Mesenchymal stem cell (in vitro differentiated cells and primary cell): Measurements from ENCODE around the gene NET1.

Experiments
- DNase-seq: peaks from one replicate; pipeline ENCODE4 v3.0.0-alpha.2; 2013
- H2AFZ ChIP-seq: one replicate; pipeline ENCODE4 v1.6.1; 2013; ENCODE audit warnings: low read depth, mild to moderate bottlenecking, control low read depth, inconsistent platforms, low read length, moderate library complexity
- H2AK5ac ChIP-seq: 2 replicates; pipeline ENCODE4 v1.6.1; 2013; ENCODE audit warnings: low read length, moderate library complexity, mild to moderate bottlenecking, inconsistent platforms; ENCODE audit not compliant: severe bottlenecking
- H2BK120ac ChIP-seq: one replicate; pipeline ENCODE4 v1.6.1; 2013; ENCODE audit warnings: low read depth, mild to moderate bottlenecking, inconsistent platforms, low read length, moderate library complexity
- H2BK12ac ChIP-seq, 2 experiments: one replicate each; pipeline ENCODE4 v1.6.1; 2013; ENCODE audit warnings: inconsistent platforms in 2 of 2, low read length in 2 of 2, mild to moderate bottlenecking in 2 of 2, moderate library complexity in 2 of 2, control low read depth in 1 of 2
- H2BK15ac ChIP-seq: one replicate; pipeline ENCODE4 v1.6.1; 2013; ENCODE audit warnings: mild to moderate bottlenecking, low read depth, inconsistent platforms; ENCODE audit not compliant: poor library complexity, severe bottlenecking
- H2BK5ac ChIP-seq: 2 replicates; pipeline ENCODE4 v1.6.1; 2013; ENCODE audit warnings: low read depth, mild to moderate bottlenecking, low read length, control low read depth, inconsistent platforms; ENCODE audit not compliant: poor library complexity, severe bottlenecking
- H3K14ac ChIP-seq, 2 experiments: one replicate each; pipeline ENCODE4 v1.6.1; 2013; ENCODE audit warnings: inconsistent platforms in 2 of 2, low read length in 2 of 2, control low read depth in 1 of 2, mild to moderate bottlenecking in 1 of 2, moderate library complexity in 1 of 2
- H3K18ac ChIP-seq, 2 experiments: one replicate each; pipeline ENCODE4 v1.6.1; 2013; ENCODE audit warnings: inconsistent platforms in 2 of 2, low read length in 2 of 2, control low read depth in 1 of 2, low read depth in 1 of 2, mild to moderate bottlenecking in 1 of 2
- H3K23ac ChIP-seq, 2 experiments: one replicate each; pipeline ENCODE4 v1.6.1; 2013; ENCODE audit warnings: inconsistent platforms in 2 of 2, low read length in 2 of 2, mild to moderate bottlenecking in 2 of 2, moderate library complexity in 2 of 2, control low read depth in 1 of 2
- H3K27ac ChIP-seq: 2 replicates; pipeline ENCODE4 v1.5.1; 2013; ENCODE audit warnings: mild to moderate bottlenecking, moderate library complexity, low read length, control low read depth, inconsistent platforms; ENCODE audit not compliant: poor library complexity, severe bottlenecking
- H3K27me3 ChIP-seq, 2 experiments: 2 replicates each; pipeline versions ENCODE4 v1.6.1 to v1.7.0; 2013; ENCODE audit warnings: low read length in 2 of 2, mild to moderate bottlenecking in 2 of 2, moderate library complexity in 2 of 2, control low read depth in 1 of 2, inconsistent platforms in 1 of 2; ENCODE audit not compliant: control insufficient read depth in 1 of 2, insufficient read depth in 1 of 2
- H3K36me3 ChIP-seq, 2 experiments: 2 replicates each; pipeline versions ENCODE4 v1.6.1 to v1.7.0; 2013; ENCODE audit warnings: low read length in 2 of 2, control low read depth in 1 of 2, inconsistent platforms in 1 of 2, low read depth in 1 of 2, mild to moderate bottlenecking in 1 of 2; ENCODE audit not compliant: insufficient read depth in 2 of 2, control insufficient read depth in 1 of 2
- H3K4ac ChIP-seq, 2 experiments: one replicate each; pipeline ENCODE4 v1.6.1; 2013; ENCODE audit warnings: inconsistent platforms in 2 of 2, low read length in 2 of 2, mild to moderate bottlenecking in 2 of 2, moderate library complexity in 2 of 2, control low read depth in 1 of 2, low read depth in 1 of 2
- H3K4me1 ChIP-seq: 2 replicates; pipeline ENCODE4 v1.6.1; 2013; ENCODE audit warnings: low read depth, low read length, control low read depth; ENCODE audit not compliant: control insufficient read depth, insufficient read depth
- H3K4me2 ChIP-seq: 2 replicates; pipeline ENCODE4 v1.6.1; 2013; ENCODE audit warnings: low read length, mild to moderate bottlenecking, inconsistent platforms; ENCODE audit not compliant: poor library complexity, severe bottlenecking
- H3K4me3 ChIP-seq, 2 experiments: 2 replicates each; pipeline versions ENCODE4 v1.5.1 to v1.7.0; 2013; ENCODE audit warnings: low read length in 2 of 2, mild to moderate bottlenecking in 2 of 2, control low read depth in 1 of 2, low read depth in 1 of 2; ENCODE audit not compliant: insufficient read depth in 1 of 2
- H3K79me1 ChIP-seq: replicated peaks from 2 replicates; pipeline ENCODE4 v1.6.1; 2013; ENCODE audit warnings: mild to moderate bottlenecking, control low read depth, low read length, inconsistent platforms; ENCODE audit not compliant: poor library complexity, severe bottlenecking
- H3K9ac ChIP-seq: 2 replicates; pipeline ENCODE4 v1.7.0; 2013; ENCODE audit warnings: mild to moderate bottlenecking, low read length, moderate library complexity
- H3K9me3 ChIP-seq: 2 replicates; pipeline ENCODE4 v1.7.0; 2013; ENCODE audit warnings: mild to moderate bottlenecking, low read length; ENCODE audit not compliant: control insufficient read depth
- H4K8ac ChIP-seq: one replicate; pipeline ENCODE4 v1.6.1; 2013; ENCODE audit warnings: inconsistent platforms, mild to moderate bottlenecking, low read length, moderate library complexity
- H4K91ac ChIP-seq: one replicate; pipeline ENCODE4 v1.6.1; 2013; ENCODE audit warnings: mild to moderate bottlenecking, low read length, inconsistent platforms
- WGBS: methylation state at CpG from one replicate; pipeline ENCODE4 v1.1.7; 2013; ENCODE audit warnings: mixed read lengths; 5-methylcytosine and 5-hydroxymethylcytosine counted together

Gene NET1

DNA sequence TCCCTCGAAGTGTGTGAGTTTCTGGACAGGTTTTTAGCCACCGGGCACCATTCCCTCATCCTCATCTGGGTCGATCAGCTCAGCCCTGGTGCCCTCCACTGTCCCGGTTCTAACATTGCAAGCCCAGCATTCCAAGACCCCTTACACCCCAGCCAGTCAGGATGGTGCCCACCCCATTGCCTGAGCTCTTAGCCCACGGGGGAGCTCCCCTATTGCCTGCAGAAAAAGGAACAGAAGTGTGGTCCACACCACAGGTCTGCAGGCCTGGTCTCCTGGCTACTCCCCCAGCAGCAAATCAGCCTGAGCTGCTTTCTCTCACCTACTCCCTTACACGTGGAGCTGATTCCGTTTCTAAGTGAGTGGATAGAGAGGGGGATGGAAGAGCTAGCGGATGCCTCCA is 82.3 kb downstream of the NET1 start:
- Histone ChIP-seq H3K27ac (no peak overlapping the region), H3K4me2 (no peak overlapping the region), H3K14ac (no peak overlapping the region), H4K91ac (no peak overlapping the region), H2BK15ac (no peak overlapping the region), H3K18ac (no peak overlapping the region), H3K4me1 (no peaks in the 10 kb centered on the region), H2BK5ac (no peak overlapping the region), H2AFZ (no peak overlapping the region), H3K9me3 (peaks cover 17% of the 10 kb centered on the region), H3K9ac (no peak overlapping the region), H3K4me3 (no peak overlapping the region), H3K36me3 (no peaks in the 10 kb centered on the region), H3K79me1 (no peaks in the 10 kb centered on the region), H2BK120ac (no peak overlapping the region), H3K4ac (no peak overlapping the region), H2BK12ac (no peak overlapping the region), H3K23ac (no peak overlapping the region), H2AK5ac (no peak overlapping the region), H3K27me3 (peaks cover 3 to 4% of the 10 kb centered on the region in 2 experiments), H4K8ac (no peak overlapping the region)
- no peak for DNase-seq
- 84% methylated on average over 8 of the region's 8 CpGs for WGBS

DNA sequence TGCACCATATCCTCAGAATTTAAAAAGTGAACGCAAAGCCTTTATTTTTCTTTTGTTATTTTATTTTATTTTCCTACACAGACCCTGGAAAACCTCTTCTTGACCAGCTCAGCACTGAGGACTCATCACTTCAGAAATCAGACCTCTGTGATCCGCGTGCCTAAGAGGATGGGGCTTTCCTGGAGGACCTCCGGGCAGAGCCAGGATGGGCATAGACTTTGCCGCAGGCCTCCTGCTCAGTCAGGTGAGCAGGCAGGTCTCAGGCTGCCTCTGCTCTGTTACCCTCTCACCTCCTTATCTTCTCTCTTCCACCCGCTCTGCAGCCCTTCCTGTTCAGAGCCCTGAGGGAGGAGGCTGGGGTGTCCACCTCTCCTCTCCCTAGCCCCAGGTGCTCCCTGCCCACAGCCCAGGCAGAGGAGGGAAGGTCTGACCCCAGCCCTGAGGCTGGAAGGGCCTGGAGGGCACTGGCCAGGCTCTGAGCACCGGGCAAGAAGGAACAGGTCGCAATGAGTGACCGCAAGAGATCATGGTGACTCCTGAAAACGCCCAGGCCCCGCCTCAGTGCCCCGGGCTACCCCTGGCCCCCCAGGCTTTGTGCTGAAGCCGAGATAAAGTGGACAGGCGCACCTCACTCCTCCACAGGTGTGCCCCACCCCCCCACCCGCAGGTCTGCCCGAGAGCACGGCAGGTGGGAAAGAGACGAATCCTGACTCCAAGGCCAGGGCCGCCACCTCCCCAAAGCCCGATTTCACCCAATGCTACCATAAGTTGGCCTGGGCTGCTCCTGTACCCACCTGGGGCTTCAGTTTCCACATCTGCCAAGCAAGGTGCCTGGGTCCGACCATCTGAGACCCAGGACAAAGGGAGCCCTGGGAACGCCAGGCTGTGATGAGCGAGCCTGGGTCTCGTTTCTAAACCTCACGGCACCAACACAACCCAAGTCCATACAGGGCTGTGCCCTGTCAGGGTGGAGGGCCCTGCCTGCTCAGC is 84.2 kb downstream of the NET1 start:
- no peak overlapping the region for H4K91ac ChIP-seq
- peak overlapping the region; percentile 12 for H2BK15ac ChIP-seq
- H2AK5ac ChIP-seq: no peak overlapping the region
- peaks cover 16% of the 10 kb centered on the region for H3K9me3 ChIP-seq
- no peak overlapping the region for H2BK5ac ChIP-seq
- H3K23ac ChIP-seq: no peak overlapping the region
- H3K4me1 ChIP-seq: no peaks in the 10 kb centered on the region
- peak overlapping the region in 1 of 2 experiments; percentile 64 for H3K14ac ChIP-seq
- DNase-seq: no peak
- no peak overlapping the region for H3K27ac ChIP-seq
- no peak overlapping the region for H3K4me3 ChIP-seq
- H4K8ac ChIP-seq: peak overlapping the region; percentile 45
- no peak overlapping the region for H2AFZ ChIP-seq
- WGBS: 95% methylated on average over 21 of the region's 25 CpGs
- H3K9ac ChIP-seq: no peak overlapping the region
- H3K4ac ChIP-seq: no peak overlapping the region
- no peak overlapping the region for H2BK12ac ChIP-seq
- no peaks in the 10 kb centered on the region for H3K79me1 ChIP-seq
- H3K36me3 ChIP-seq: no peaks in the 10 kb centered on the region
- no peak overlapping the region for H2BK120ac ChIP-seq
- peaks cover 19 to 22% of the 10 kb centered on the region in 2 experiments for H3K27me3 ChIP-seq
- H3K4me2 ChIP-seq: no peak overlapping the region
- H3K18ac ChIP-seq: no peak overlapping the region

DNA sequence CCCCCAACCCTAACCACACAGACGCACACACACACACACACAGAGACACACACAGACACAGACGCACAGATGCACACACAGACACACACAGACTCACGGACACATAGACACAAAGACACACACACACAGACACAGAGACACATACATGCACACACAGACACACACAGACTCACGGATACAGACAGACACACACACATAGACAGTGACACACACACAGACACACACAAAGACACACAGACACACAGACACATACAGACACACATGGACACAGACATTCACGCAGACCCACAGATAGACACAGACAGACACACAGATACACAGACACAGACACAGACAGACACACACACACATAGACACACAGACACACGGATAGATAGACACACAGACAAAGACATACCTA is 84.9 kb downstream of the NET1 start:
- Histone ChIP-seq H2BK5ac (no peak overlapping the region), H3K9me3 (peaks cover 9% of the 10 kb centered on the region), H3K23ac (no peak overlapping the region), H4K91ac (no peak overlapping the region), H3K27me3 (peaks cover 21 to 29% of the 10 kb centered on the region in 2 experiments), H3K79me1 (no peaks in the 10 kb centered on the region), H3K14ac (peak overlapping the region in 1 of 2 experiments; percentile 64), H2BK15ac (no peak overlapping the region), H3K27ac (no peak overlapping the region), H2BK12ac (no peak overlapping the region), H2AFZ (no peak overlapping the region), H3K4me2 (no peak overlapping the region), H2BK120ac (no peak overlapping the region), H3K4me3 (no peak overlapping the region), H3K4me1 (no peaks in the 10 kb centered on the region), H3K36me3 (no peaks in the 10 kb centered on the region), H3K18ac (no peak overlapping the region), H3K9ac (no peak overlapping the region), H2AK5ac (no peak overlapping the region), H3K4ac (no peak overlapping the region), H4K8ac (peak overlapping the region; percentile 45)
- 90% methylated on average over 6 of the region's 6 CpGs for WGBS
- no peak for DNase-seq

DNA sequence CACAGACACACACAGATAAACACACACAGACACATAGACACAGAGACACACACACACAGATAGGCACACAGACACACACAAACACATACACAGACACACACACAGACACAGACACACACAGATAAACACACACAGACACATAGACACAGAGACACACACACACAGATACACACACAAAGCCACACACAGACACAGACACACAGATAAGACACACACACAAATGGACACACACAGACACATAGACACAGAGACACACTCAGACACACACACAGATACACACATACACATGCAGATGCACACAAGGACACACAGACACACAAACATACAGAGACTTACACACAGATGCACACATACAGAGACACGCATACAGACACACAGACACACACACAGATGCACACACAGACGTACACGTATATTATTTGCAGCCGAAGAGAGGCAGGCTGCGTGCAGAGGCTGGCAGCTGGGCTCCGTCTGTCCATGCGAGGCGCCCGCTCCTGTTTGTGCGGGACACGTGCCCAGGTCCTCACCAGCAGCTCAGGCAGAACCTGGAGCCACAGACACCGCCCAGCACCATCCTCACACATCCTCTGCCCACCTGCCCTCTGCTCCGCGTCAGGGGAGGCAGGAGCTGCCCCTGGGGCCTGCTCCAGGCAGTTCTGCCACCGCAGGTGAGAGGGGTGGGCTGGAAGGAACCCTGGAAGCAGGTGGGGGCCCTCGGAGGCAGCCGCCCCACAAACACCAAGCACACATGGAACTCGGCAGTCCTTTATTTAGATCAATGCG is 85.8 kb downstream of the NET1 start:
- H3K9me3 ChIP-seq: peaks cover 5% of the 10 kb centered on the region
- no peaks in the 10 kb centered on the region for H3K36me3 ChIP-seq
- no peak overlapping the region for H4K8ac ChIP-seq
- H2BK5ac ChIP-seq: no peak overlapping the region
- H2AK5ac ChIP-seq: no peak overlapping the region
- no peak overlapping the region for H2AFZ ChIP-seq
- H3K4me3 ChIP-seq: no peak overlapping the region
- no peaks in the 10 kb centered on the region for H3K79me1 ChIP-seq
- H2BK12ac ChIP-seq: no peak overlapping the region
- no peak overlapping the region for H3K23ac ChIP-seq
- DNase-seq: no peak
- peaks cover 29 to 34% of the 10 kb centered on the region in 2 experiments for H3K27me3 ChIP-seq
- no peak overlapping the region for H3K4me2 ChIP-seq
- 96% methylated on average over 17 of the region's 19 CpGs for WGBS
- no peak overlapping the region for H3K4ac ChIP-seq
- H4K91ac ChIP-seq: no peak overlapping the region
- H2BK120ac ChIP-seq: no peak overlapping the region
- H3K9ac ChIP-seq: no peak overlapping the region
- no peak overlapping the region for H3K14ac ChIP-seq
- no peaks in the 10 kb centered on the region for H3K4me1 ChIP-seq
- no peak overlapping the region for H2BK15ac ChIP-seq
- no peak overlapping the region for H3K18ac ChIP-seq
- no peak overlapping the region for H3K27ac ChIP-seq
